Nephron (organoid): ENCODE measurements around the gene NFKBIE.

Experiments
- H3K27ac Mint-ChIP-seq, 3 experiments: 2 replicates each; pipeline ENCODE4 v1.8.0; 2020; ENCODE audit warnings: mixed read lengths in 3 of 3, mild to moderate bottlenecking in 2 of 3, moderate library complexity in 1 of 3
- H3K27me3 Mint-ChIP-seq: 2 replicates; pipeline ENCODE4 v1.8.0; 2021; ENCODE audit warnings: low read depth, mild to moderate bottlenecking, moderate library complexity, mixed read lengths
- H3K36me3 Mint-ChIP-seq: 2 replicates; pipeline ENCODE4 v1.8.0; 2020; ENCODE audit warnings: low read depth, mixed read lengths
- H3K4me1 Mint-ChIP-seq: 2 replicates; pipeline ENCODE4 v1.8.0; 2020; ENCODE audit warnings: mixed read lengths
- H3K4me3 Mint-ChIP-seq, 3 experiments: 2 replicates each; pipeline ENCODE4 v1.8.0; 2020; ENCODE audit warnings: mild to moderate bottlenecking in 3 of 3, mixed read lengths in 3 of 3, moderate library complexity in 2 of 3
- H3K9me3 Mint-ChIP-seq: 2 replicates; pipeline ENCODE4 v1.8.0; 2020; ENCODE audit warnings: mixed read lengths
- TF ChIP-seq, protein P1 (sequence below), 3 experiments: fragments of 200-600 bp; sonication (generic); IDR thresholded peaks; one replicate each; pipeline ENCODE4 v1.5.0; 2021; ENCODE audit warnings: antibody characterized with exemption in 3 of 3; ENCODE audit not compliant: unreplicated experiment in 3 of 3

NFKBIE gene

DNA sequence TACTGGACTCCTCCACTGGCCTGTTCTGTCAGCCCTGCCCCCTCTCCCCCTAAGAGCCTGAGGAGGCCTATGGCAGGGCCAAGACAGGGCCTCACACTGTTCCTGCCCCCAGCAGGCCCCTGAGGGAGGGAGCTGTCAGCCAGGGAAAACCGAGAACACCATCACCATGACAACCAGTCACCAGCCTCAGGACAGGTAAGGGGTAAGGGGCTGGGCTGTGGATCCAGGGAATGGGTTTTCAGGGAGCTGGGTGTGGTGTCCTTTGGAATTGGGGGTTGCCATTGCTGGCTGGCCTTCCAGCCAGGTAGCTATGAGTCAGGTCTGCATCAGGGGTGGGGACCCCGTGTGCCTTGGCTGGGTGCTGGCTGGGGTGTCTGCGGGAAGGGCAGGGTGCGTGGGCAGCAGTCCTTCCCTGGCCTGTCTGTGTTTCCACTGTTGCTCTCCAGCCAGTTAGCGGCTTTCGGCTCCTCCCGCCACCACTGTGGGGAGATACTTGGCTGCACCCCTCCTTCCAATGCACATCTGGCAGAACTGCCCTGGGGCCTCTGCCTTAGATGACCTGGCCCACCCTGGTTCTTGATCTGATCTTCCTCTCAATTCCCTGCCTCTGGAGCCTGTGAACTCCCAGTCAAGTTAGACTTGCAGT is 38.1 kb downstream of the NFKBIE start:
- Mint-ChIP-seq H3K9me3 (no peaks in the 10 kb centered on the region), H3K36me3 (no peaks in the 10 kb centered on the region), H3K27ac (peak overlapping the region; percentile 42 to 67 (median 50)), H3K27me3 (peaks cover 7% of the 10 kb centered on the region), H3K4me1 (peaks cover 68% of the 10 kb centered on the region), H3K4me3 (peak overlapping the region; percentile 44 to 65 (median 58))
- TF ChIP-seq, protein P1, sequence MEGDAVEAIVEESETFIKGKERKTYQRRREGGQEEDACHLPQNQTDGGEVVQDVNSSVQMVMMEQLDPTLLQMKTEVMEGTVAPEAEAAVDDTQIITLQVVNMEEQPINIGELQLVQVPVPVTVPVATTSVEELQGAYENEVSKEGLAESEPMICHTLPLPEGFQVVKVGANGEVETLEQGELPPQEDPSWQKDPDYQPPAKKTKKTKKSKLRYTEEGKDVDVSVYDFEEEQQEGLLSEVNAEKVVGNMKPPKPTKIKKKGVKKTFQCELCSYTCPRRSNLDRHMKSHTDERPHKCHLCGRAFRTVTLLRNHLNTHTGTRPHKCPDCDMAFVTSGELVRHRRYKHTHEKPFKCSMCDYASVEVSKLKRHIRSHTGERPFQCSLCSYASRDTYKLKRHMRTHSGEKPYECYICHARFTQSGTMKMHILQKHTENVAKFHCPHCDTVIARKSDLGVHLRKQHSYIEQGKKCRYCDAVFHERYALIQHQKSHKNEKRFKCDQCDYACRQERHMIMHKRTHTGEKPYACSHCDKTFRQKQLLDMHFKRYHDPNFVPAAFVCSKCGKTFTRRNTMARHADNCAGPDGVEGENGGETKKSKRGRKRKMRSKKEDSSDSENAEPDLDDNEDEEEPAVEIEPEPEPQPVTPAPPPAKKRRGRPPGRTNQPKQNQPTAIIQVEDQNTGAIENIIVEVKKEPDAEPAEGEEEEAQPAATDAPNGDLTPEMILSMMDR (IDR thresholded peaks at IDR 0.05; ENCODE audit: unreplicated experiment in 3 of 3): no peak

GRCh38 chr6:44226368-44227147 is 38.8 kb downstream of the NFKBIE start:
- Mint-ChIP-seq H3K27ac (peak overlapping the region; percentile 2 to 42 (median 27)), H3K9me3 (no peaks in the 10 kb centered on the region), H3K4me1 (peaks cover 69% of the 10 kb centered on the region), H3K4me3 (peak overlapping the region; percentile 32 to 78 (median 70)), H3K27me3 (peaks cover 7% of the 10 kb centered on the region), H3K36me3 (no peaks in the 10 kb centered on the region)
- TF ChIP-seq, protein P1 (IDR thresholded peaks at IDR 0.05; ENCODE audit: unreplicated experiment in 3 of 3): no peak

DNA sequence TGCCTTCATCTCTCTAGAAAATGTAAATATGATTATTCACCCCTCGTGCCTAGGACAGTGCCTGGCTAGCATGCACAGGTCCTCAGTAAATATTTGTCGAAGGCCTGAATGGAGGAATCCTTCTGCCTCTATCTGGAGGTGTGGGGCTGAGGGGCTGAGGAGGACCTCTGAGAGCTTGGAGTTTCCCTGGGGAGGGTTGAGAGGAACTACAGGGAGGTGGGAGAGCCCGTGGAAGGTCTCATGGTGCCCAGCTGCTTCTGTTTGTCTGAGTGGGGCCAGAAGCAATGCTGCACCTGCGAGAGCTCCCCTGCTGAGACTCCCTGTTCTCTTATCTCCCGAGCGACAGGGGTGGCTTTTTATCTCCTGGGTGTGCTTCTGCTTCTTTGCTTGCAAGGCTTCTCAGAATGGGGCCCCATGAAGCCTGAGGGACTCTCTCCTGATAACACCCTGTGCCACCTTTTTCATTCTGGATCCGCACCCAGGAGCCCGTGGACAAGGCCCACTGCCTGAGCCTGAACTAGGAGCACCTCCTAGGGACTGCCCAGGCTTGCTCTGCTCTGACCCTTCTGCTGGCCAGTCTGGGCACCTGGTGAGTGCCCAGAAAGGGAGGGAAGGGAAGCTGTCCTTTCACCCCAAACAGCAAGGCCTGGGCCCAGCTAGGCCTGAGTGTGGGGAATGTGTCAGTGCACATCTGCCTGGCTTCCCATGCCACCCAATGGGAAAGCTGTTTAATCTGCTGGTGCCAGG is 39.6 kb downstream of the NFKBIE start:
- TF ChIP-seq, protein P1 (IDR thresholded peaks at IDR 0.05; ENCODE audit: unreplicated experiment in 3 of 3): no peak
- H3K27me3 Mint-ChIP-seq: peaks cover 7% of the 10 kb centered on the region
- H3K27ac Mint-ChIP-seq: peak overlapping the region in 1 of 3 experiments; percentile 42
- H3K4me3 Mint-ChIP-seq: peak overlapping the region; percentile 46 to 78 (median 70)
- H3K4me1 Mint-ChIP-seq: peaks cover 71% of the 10 kb centered on the region
- no peaks in the 10 kb centered on the region for H3K9me3 Mint-ChIP-seq
- H3K36me3 Mint-ChIP-seq: no peaks in the 10 kb centered on the region

DNA sequence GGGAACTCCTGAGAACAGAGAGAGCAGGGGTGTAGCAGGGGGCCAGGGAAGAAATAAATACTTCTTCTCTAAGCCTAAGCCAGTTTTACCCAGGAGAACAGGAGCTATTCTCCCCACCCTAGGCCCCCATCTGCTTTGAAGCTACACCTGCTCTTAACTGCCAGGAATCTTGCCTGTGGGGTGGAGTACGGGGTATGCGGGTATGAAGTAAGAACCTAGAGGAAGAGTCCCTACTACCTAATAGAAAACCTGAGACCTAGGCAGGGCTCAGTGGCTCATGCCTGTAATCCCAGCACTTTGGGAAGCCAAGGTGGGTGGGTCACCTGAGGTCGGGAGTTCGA is 40.4 kb downstream of the NFKBIE start:
- Mint-ChIP-seq H3K27ac (peak overlapping the region; percentile 54 to 74 (median 63)), H3K27me3 (peaks cover 7% of the 10 kb centered on the region), H3K9me3 (no peaks in the 10 kb centered on the region), H3K4me1 (peaks cover 71% of the 10 kb centered on the region), H3K4me3 (peak overlapping the region; percentile 80 to 88 (median 83)), H3K36me3 (no peaks in the 10 kb centered on the region)
- TF ChIP-seq, protein P1 (IDR thresholded peaks at IDR 0.05; ENCODE audit: unreplicated experiment in 3 of 3): no peak

- TF ChIP-seq, protein P1 (IDR thresholded peaks at IDR 0.05; ENCODE audit: unreplicated experiment in 3 of 3): no peak
- peak overlapping the region; percentile 80 to 88 (median 83) for H3K4me3 Mint-ChIP-seq
- peak overlapping the region; percentile 54 to 74 (median 63) for H3K27ac Mint-ChIP-seq
- H3K9me3 Mint-ChIP-seq: no peaks in the 10 kb centered on the region
- peaks cover 68% of the 10 kb centered on the region for H3K4me1 Mint-ChIP-seq
- peaks cover 6% of the 10 kb centered on the region for H3K27me3 Mint-ChIP-seq
- H3K36me3 Mint-ChIP-seq: no peaks in the 10 kb centered on the region
Measured at GRCh38 chr6:44224029-44224964, 41.1 kb downstream of the NFKBIE start.
